Activated CD8-positive, alpha-beta memory T cell treated with anti-CD3 and anti-CD28 coated beads, Interleukin-2, amount 50 U/mL, for 24 hours (primary cell): ENCODE data around the gene CLTB.

Experiments
- DNase-seq: peaks from one replicate; pipeline ENCODE4 v3.0.0-alpha.2; 2020; ENCODE audit errors: extremely low read depth

Gene CLTB

GRCh38 chr5:176401281-176402205 lies 14.8 kb downstream of the CLTB start:
- no peak for DNase-seq

GRCh38 chr5:176400382-176401156 lies 15.8 kb downstream of the CLTB start:
- DNase-seq: no peak

- DNase-seq: no peak
Observed at GRCh38 chr5:176397736-176398420, 18.5 kb downstream of the CLTB start.

GRCh38 chr5:176396330-176396729 lies 20.0 kb downstream of the CLTB start:
- no peak for DNase-seq

GRCh38 chr5:176394881-176395675 lies 21.3 kb downstream of the CLTB start:
- no peak for DNase-seq

GRCh38 chr5:176394096-176394495 lies 22.2 kb downstream of the CLTB start:
- no peak for DNase-seq

GRCh38 chr5:176392526-176392925 lies 23.8 kb downstream of the CLTB start:
- no peak for DNase-seq

- DNase-seq: no peak
Observed at GRCh38 chr5:176391999-176392398, 24.3 kb downstream of the CLTB start.

- no peak for DNase-seq
Observed at GRCh38 chr5:176391479-176391878, 24.9 kb downstream of the CLTB start.

GRCh38 chr5:176389135-176390123 lies 26.9 kb downstream of the CLTB start:
- no peak for DNase-seq

GRCh38 chr5:176388444-176389134 lies 27.8 kb downstream of the CLTB start, which contains the start of the genes HIGD2A and NOP16:
HIGD2A (plus strand) TSS chr5:176388751; CDS start chr5:176388820, 69 bp downstream.
NOP16 (minus strand) TSS chr5:176388598; CDS start chr5:176388539, 59 bp downstream.
- DNase-seq: peak; percentile 100

- DNase-seq: no peak
Observed at GRCh38 chr5:176388003-176388443, 28.3 kb downstream of the CLTB start.

GRCh38 chr5:176387384-176387925 lies 28.9 kb downstream of the CLTB start:
- DNase-seq: no peak

GRCh38 chr5:176386491-176386890 lies 29.8 kb downstream of the CLTB start:
- no peak for DNase-seq

- no peak for DNase-seq
Observed at GRCh38 chr5:176384991-176385390, 31.3 kb downstream of the CLTB start.

- no peak for DNase-seq
Observed at GRCh38 chr5:176384366-176384930, 31.9 kb downstream of the CLTB start.

- DNase-seq: no peak
Observed at GRCh38 chr5:176383961-176384360, 32.4 kb downstream of the CLTB start.

- DNase-seq: no peak
Observed at GRCh38 chr5:176383248-176383905, 33.0 kb downstream of the CLTB start.
